COR-L47 (cell line): ENCODE results near the gene PHLPP1.
A peak's percentile ranks its signal among the peaks of the same experiment; 100 is the strongest.

Source experiments
- DNase-seq: peaks from one replicate; lab custom pipeline; 2025; lab: John Stamatoyannopoulos, UW

Gene PHLPP1

GRCh38 chr18:63007231-63007630 is 291.9 kb downstream of the PHLPP1 start:
- no peak for DNase-seq

DNA sequence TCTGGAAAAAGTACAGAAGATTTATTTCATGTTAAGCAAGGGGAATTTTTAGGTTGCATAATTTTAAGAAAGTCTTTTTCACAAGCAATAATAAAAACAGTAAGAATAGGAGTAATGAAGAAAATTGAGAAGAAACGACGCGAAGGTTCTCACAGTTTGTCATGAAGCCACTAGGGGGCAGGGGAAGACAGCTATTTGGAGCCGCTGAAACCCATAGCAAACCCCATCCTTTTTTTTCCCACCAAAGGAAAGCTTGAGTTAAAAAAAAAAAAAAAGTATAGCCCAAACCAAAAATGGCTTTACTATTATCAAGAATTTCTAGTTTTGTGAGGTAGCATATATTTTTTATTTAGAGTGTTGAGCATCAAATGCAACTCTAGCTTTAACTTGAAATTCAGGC is 300.9 kb downstream of the PHLPP1 start:
- peak; percentile 74 for DNase-seq

- DNase-seq, result no peak
Measured at GRCh38 chr18:63017076-63017475, 301.7 kb downstream of the PHLPP1 start.

DNA sequence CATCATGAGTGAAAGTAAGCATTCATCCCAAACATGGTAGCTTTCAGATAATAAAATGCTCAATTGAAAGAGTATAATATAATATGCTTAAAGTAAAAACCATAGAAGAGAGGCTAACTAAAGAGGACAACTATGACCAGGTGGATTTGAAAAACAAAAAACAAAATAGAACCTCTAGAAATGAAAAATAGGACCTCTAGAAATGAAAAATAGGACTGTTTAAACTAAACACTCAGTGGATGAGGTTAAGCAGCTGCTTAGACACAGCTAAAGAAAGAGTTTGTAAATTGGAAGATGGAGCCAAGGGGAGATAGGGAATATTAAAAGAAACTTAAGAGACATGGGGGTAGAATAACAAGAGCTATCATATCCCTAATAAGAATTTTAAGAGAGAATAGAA is 302.6 kb downstream of the PHLPP1 start:
- DNase-seq, result no peak

DNA sequence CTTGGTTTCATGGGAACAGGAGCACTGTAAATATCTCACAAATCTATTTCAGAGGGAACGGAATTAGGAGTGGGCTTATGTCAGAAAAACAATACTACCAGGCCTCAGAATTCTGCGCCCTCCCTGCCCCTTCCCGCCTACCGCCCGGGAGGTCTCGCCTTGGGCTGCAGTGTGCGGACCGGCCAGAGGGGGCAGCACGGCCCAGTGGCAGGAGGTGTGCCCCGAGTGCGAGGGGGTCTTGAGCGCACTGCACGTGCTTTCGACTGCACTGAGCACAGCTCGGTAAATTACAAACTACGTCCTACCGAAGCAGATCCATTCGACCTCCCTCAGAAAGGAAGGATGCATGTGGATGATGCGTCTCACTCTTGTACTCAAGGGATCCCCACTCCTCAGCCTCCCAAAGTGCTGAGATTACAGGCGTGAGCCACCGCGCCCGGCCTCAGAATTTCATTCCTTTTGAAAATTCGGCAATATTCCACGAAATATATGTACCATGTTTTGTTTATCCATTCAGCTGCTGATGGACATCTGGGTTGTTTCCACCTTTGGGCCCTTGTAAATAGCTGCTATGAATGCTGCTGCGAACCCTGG is 307.2 kb downstream of the PHLPP1 start:
- no peak for DNase-seq

DNA sequence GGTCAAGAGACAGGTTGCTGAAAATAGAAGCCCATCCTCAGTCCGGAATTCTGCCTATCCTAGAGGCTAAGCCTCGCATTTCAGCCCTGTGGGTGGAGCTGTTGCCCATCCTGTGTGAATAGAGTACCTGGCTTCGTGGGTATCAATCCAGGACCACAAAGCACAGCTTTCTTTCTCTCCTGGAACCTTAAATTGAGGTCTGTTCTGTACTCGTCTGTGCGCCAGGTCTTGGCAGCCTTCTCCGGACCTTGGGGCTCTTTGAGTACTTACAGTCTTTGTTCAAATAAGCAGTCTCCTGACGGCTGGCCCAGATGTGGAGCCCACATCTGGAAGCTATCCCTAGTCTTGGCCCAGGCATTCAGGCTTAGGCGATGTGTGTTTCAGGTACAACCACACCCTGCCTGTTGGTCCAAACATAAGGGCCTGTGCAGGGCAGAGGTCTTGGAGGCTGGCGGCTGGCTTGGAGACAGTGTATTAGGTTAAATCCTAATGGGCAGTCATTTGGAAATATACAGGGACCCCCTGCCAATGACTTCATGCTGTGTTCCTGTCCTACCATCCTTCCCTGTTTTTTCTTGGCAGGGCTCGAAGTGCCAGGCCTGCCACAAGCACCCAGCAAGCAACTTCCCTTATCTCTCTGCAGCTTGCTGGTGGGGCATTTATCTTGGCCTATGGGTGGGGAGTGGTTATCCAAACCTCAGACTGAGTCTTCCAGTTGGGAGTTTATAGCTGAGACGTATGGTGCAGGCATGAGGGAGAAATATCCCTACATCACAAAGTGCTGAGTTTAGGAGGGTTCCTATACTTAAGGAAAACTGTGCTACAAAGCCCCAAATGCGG is 310.1 kb downstream of the PHLPP1 start:
- peak; percentile 40 for DNase-seq

GRCh38 chr18:63028380-63028779 is 313.0 kb downstream of the PHLPP1 start:
- no peak for DNase-seq
